OCI-LY1 (cell line): ENCODE data around the gene C12orf43.

Experiments
- H2AFZ ChIP-seq: fragments of 200-600 bp; sonication (generic), shearing (Covaris generic); 2 replicates; pipeline ENCODE4 v1.6.0; 2014; ENCODE audit warnings: antibody characterized with exemption, mild to moderate bottlenecking, low read length
- H3F3A ChIP-seq: fragments of 200-600 bp; sonication (generic), shearing (Covaris generic); 2 replicates; pipeline ENCODE4 v1.6.0; 2014; ENCODE audit warnings: mild to moderate bottlenecking, antibody characterized with exemption, low read length, moderate library complexity; ENCODE audit not compliant: insufficient read depth
- H3K27ac ChIP-seq: fragments of 200-600 bp; sonication (generic); 2 replicates; pipeline ENCODE4 v1.5.1; 2014; ENCODE audit warnings: low read length, mixed run types, mild to moderate bottlenecking, low read depth; ENCODE audit not compliant: poor library complexity, severe bottlenecking
- H3K27me3 ChIP-seq: fragments of 200-600 bp; sonication (generic); 2 replicates; pipeline ENCODE4 v1.6.0; 2014; ENCODE audit warnings: antibody characterized with exemption, mild to moderate bottlenecking, low read length, moderate library complexity; ENCODE audit not compliant: insufficient read depth
- H3K36me3 ChIP-seq: fragments of 200-600 bp; sonication (generic); 2 replicates; pipeline ENCODE4 v1.6.1; 2014; ENCODE audit warnings: mild to moderate bottlenecking, antibody characterized with exemption, low read length, moderate library complexity, mixed read lengths; ENCODE audit not compliant: insufficient read depth
- H3K4me1 ChIP-seq: fragments of 200-600 bp; sonication (generic); 2 replicates; pipeline ENCODE4 v1.5.1; 2014; ENCODE audit warnings: mild to moderate bottlenecking, low read length, moderate library complexity; ENCODE audit not compliant: insufficient read depth, severe bottlenecking
- H3K4me2 ChIP-seq: fragments of 200-600 bp; sonication (generic), shearing (Covaris generic); 2 replicates; pipeline ENCODE4 v1.6.1; 2014; ENCODE audit warnings: low read length
- H3K4me3 ChIP-seq: fragments of 200-600 bp; sonication (generic); 2 replicates; pipeline ENCODE4 v1.5.1; 2014; ENCODE audit warnings: low read length, low read depth, mild to moderate bottlenecking, mixed read lengths; ENCODE audit not compliant: poor library complexity, severe bottlenecking
- H3K79me2 ChIP-seq: fragments of 200-600 bp; shearing (Covaris generic); 2 replicates; pipeline ENCODE4 v1.6.1; 2016; ENCODE audit warnings: mixed run types, low read length, mixed read lengths; ENCODE audit not compliant: insufficient read depth
- H3K9ac ChIP-seq: fragments of 200-600 bp; sonication (generic), shearing (Covaris generic); 2 replicates; pipeline ENCODE4 v1.6.1; 2014; ENCODE audit warnings: mild to moderate bottlenecking, low read length, mixed read lengths
- H3K9me2 ChIP-seq: fragments of 200-600 bp; sonication (generic), shearing (Covaris generic); 2 replicates; pipeline ENCODE4 v1.6.1; 2014; ENCODE audit warnings: low read depth, mild to moderate bottlenecking, low read length, mixed read lengths
- H3K9me3 ChIP-seq: fragments of 200-600 bp; shearing (Covaris generic); 2 replicates; pipeline ENCODE4 v1.6.1; 2014; ENCODE audit warnings: low read length, mixed read lengths
- H4K20me1 ChIP-seq: fragments of 200-600 bp; sonication (generic), shearing (Covaris generic); 2 replicates; pipeline ENCODE4 v1.6.0; 2016; ENCODE audit warnings: mild to moderate bottlenecking, low read length; ENCODE audit not compliant: insufficient read depth
- EZH2 ChIP-seq: fragments of 200-600 bp; sonication (generic), shearing (Covaris generic); IDR thresholded peaks from 2 replicates; pipeline ENCODE4 v1.8.0; 2017; ENCODE audit warnings: borderline replicate concordance, mixed run types, mild to moderate bottlenecking, antibody characterized with exemption, low read length, moderate library complexity, mixed read lengths
- TF ChIP-seq, protein P1 (sequence below): fragments of 200-600 bp; sonication (generic), shearing (Covaris generic); IDR thresholded peaks from 2 replicates; pipeline ENCODE4 v1.5.1; 2017; ENCODE audit warnings: mild to moderate bottlenecking, antibody characterized with exemption, low read length, moderate library complexity, mixed read lengths

Gene C12orf43

DNA sequence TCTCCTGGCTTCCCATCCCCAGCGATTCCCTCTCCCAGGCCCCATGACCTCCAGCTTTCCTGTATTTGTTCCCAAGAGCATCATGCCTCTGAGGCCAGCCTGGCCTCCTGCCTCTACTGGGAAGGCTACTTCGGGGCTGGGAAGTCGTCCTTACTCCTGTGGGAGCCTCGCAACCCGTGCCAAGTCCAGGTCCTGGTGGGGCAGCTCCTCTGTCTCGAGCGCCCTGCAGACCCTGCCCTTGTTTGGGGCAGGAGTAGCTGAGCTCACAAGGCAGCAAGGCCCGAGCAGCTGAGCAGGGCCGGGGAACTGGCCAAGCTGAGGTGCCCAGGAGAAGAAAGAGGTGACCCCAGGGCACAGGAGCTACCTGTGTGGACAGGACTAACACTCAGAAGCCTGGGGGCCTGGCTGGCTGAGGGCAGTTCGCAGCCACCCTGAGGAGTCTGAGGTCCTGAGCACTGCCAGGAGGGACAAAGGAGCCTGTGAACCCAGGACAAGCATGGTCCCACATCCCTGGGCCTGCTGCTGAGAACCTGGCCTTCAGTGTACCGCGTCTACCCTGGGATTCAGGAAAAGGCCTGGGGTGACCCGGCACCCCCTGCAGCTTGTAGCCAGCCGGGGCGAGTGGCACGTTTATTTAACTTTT, 14.3 kb downstream of the C12orf43 start:
- Histone ChIP-seq H3K36me3 (peaks cover 21% of the 10 kb centered on the region; the same call in 1 of the 2 replicates), H2AFZ (no peak overlapping the region), H3K27me3 (no peaks in the 10 kb centered on the region), H3K9me3 (no peaks in the 10 kb centered on the region), H3K79me2 (no peaks in the 10 kb centered on the region), H3K27ac (no peak overlapping the region), H3K4me3 (no peak overlapping the region), H3F3A (no peaks in the 10 kb centered on the region), H3K9ac (no peak overlapping the region), H4K20me1 (no peaks in the 10 kb centered on the region), H3K4me2 (no peak overlapping the region), H3K9me2 (no peaks in the 10 kb centered on the region), H3K4me1 (no peaks in the 10 kb centered on the region)
- TF ChIP-seq, protein P1, sequence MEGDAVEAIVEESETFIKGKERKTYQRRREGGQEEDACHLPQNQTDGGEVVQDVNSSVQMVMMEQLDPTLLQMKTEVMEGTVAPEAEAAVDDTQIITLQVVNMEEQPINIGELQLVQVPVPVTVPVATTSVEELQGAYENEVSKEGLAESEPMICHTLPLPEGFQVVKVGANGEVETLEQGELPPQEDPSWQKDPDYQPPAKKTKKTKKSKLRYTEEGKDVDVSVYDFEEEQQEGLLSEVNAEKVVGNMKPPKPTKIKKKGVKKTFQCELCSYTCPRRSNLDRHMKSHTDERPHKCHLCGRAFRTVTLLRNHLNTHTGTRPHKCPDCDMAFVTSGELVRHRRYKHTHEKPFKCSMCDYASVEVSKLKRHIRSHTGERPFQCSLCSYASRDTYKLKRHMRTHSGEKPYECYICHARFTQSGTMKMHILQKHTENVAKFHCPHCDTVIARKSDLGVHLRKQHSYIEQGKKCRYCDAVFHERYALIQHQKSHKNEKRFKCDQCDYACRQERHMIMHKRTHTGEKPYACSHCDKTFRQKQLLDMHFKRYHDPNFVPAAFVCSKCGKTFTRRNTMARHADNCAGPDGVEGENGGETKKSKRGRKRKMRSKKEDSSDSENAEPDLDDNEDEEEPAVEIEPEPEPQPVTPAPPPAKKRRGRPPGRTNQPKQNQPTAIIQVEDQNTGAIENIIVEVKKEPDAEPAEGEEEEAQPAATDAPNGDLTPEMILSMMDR, result no peak
- TF ChIP-seq EZH2, result no peak

DNA sequence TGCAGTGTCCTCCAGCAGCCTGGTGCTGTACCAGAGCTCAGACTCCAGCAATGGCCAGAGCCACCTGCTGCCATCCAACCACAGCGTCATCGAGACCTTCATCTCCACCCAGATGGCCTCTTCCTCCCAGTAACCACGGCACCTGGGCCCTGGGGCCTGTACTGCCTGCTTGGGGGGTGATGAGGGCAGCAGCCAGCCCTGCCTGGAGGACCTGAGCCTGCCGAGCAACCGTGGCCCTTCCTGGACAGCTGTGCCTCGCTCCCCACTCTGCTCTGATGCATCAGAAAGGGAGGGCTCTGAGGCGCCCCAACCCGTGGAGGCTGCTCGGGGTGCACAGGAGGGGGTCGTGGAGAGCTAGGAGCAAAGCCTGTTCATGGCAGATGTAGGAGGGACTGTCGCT, 15.2 kb downstream of the C12orf43 start:
- Histone ChIP-seq H3F3A (no peaks in the 10 kb centered on the region), H3K27me3 (no peaks in the 10 kb centered on the region), H3K4me2 (no peak overlapping the region), H3K9me3 (no peaks in the 10 kb centered on the region), H2AFZ (no peak overlapping the region), H3K27ac (no peak overlapping the region), H3K79me2 (no peaks in the 10 kb centered on the region), H3K4me3 (no peak overlapping the region), H3K4me1 (no peaks in the 10 kb centered on the region), H4K20me1 (no peaks in the 10 kb centered on the region), H3K9ac (no peak overlapping the region), H3K9me2 (no peaks in the 10 kb centered on the region), H3K36me3 (peaks cover 21% of the 10 kb centered on the region; the same call in 1 of the 2 replicates)
- TF ChIP-seq, protein P1, result no peak

DNA sequence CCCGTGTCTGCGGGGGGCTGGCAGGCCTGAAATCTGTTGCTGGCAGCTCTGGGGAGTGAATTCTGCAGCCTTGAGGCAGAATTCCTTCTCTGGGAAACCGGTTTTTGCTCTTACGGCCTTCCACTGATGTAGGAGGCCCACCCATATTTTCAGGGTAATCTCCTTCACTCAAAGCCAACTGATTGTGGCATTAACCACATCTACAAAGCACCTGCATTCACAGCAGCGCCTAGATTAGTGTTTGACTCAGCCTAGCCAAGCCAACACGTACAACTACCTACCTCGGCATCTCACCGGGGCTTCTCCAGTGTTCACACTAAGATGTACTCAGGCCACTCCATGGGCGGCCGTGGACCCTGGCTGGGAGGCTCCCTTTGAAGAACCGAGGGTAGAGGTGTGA, 15.8 kb downstream of the C12orf43 start:
- peaks cover 19% of the 10 kb centered on the region; the same call in 1 of the 2 replicates for H3K36me3 ChIP-seq
- no peaks in the 10 kb centered on the region for H3K9me2 ChIP-seq
- no peaks in the 10 kb centered on the region for H4K20me1 ChIP-seq
- no peaks in the 10 kb centered on the region for H3K4me1 ChIP-seq
- no peaks in the 10 kb centered on the region for H3K79me2 ChIP-seq
- H3F3A ChIP-seq, result no peaks in the 10 kb centered on the region
- no peak overlapping the region for H3K27ac ChIP-seq
- no peaks in the 10 kb centered on the region for H3K27me3 ChIP-seq
- H3K4me2 ChIP-seq, result no peak overlapping the region
- no peak overlapping the region for H2AFZ ChIP-seq
- TF ChIP-seq EZH2, result no peak
- TF ChIP-seq, protein P1, result no peak
- H3K9me3 ChIP-seq, result no peaks in the 10 kb centered on the region
- no peak overlapping the region for H3K9ac ChIP-seq
- H3K4me3 ChIP-seq, result no peak overlapping the region
